Common myeloid progenitor, CD34-positive (primary cell): ENCODE results near the gene CLRN2. TPM values are rescaled to one million over a fixed set of nuclear protein-coding genes. Genes with fewer than 3 reads are reported as not detected.

ENCODE experiments used
- CTCF ChIA-PET: fragments of 350-600 bp; sonication (Branson Sonifier 250); formaldehyde crosslinking; loops from one replicate; lab custom pipeline; 2021; ENCODE audit warnings: antibody characterized with exemption; lab: Charles Lee
- POLR2A ChIA-PET: fragments of 350-600 bp; sonication (Branson Sonifier 250); formaldehyde crosslinking; loops from one replicate; lab custom pipeline; 2021; ENCODE audit warnings: antibody characterized with exemption; lab: Charles Lee
- DNase-seq, 3 donors: peaks; one replicate each; pipeline versions ENCODE4 v3.0.0 to v3.0.0-alpha.2; 2013
- H3K27ac ChIP-seq, 2 experiments: 1 replicate in 1 of 2; 2 replicates in 1 of 2; pipeline ENCODE4 v1.7.0; 2013; ENCODE audit warnings: inconsistent platforms in 2 of 2, low read length in 2 of 2, mild to moderate bottlenecking in 2 of 2, low read depth in 1 of 2, moderate library complexity in 1 of 2; ENCODE audit not compliant: severe bottlenecking in 2 of 2, insufficient read depth in 1 of 2, poor library complexity in 1 of 2
- H3K27me3 ChIP-seq, 5 experiments: replicated peaks in 2 of 5; 1 replicate in 3 of 5; 2 replicates in 2 of 5; pipeline versions ENCODE4 v1.6.1 to v1.7.0; 2013; ENCODE audit warnings: low read length in 4 of 5, mild to moderate bottlenecking in 2 of 5, moderate library complexity in 2 of 5, inconsistent platforms in 1 of 5; ENCODE audit not compliant: insufficient read depth in 5 of 5, control insufficient read depth in 4 of 5
- H3K36me3 ChIP-seq, 4 experiments: 1 replicate in 2 of 4; 2 replicates in 2 of 4; pipeline versions ENCODE4 v1.6.1 to v1.7.0; 2013; ENCODE audit warnings: low read length in 3 of 4, control low read depth in 1 of 4, mild to moderate bottlenecking in 1 of 4; ENCODE audit not compliant: control insufficient read depth in 4 of 4, insufficient read depth in 4 of 4
- H3K4me1 ChIP-seq, 4 experiments: 1 replicate in 3 of 4; 2 replicates in 1 of 4; pipeline versions ENCODE4 v1.6.1 to v1.7.1; 2013; ENCODE audit warnings: low read length in 3 of 4, mild to moderate bottlenecking in 3 of 4, control low read depth in 1 of 4, inconsistent platforms in 1 of 4, moderate library complexity in 1 of 4; ENCODE audit not compliant: control insufficient read depth in 4 of 4, insufficient read depth in 4 of 4; ENCODE audit errors: control extremely low read depth in 1 of 4
- H3K4me3 ChIP-seq, 7 experiments: 1 replicate in 4 of 7; 2 replicates in 3 of 7; pipeline versions ENCODE4 v1.5.1 to v1.7.0; 2013; ENCODE audit warnings: mild to moderate bottlenecking in 7 of 7, low read length in 6 of 7, moderate library complexity in 6 of 7, inconsistent platforms in 2 of 7, low read depth in 2 of 7, control low read depth in 1 of 7; ENCODE audit not compliant: insufficient read depth in 4 of 7, control insufficient read depth in 1 of 7; ENCODE audit errors: extremely low read depth in 1 of 7
- H3K9me3 ChIP-seq, 5 experiments: 1 replicate in 4 of 5; 2 replicates in 1 of 5; pipeline versions ENCODE4 v1.6.1 to v1.7.1; 2013; ENCODE audit warnings: low read length in 4 of 5, mild to moderate bottlenecking in 2 of 5, inconsistent platforms in 1 of 5, low read depth in 1 of 5, moderate library complexity in 1 of 5; ENCODE audit not compliant: control insufficient read depth in 4 of 5, insufficient read depth in 2 of 5; ENCODE audit errors: control extremely low read depth in 1 of 5
- WGBS: methylation state at CpG from one replicate; pipeline ENCODE4 v1.1.5; 2013; ENCODE audit not compliant: insufficient coverage; 5-methylcytosine and 5-hydroxymethylcytosine counted together
- polyA plus RNA-seq: library from polyadenylated mRNA; unstranded; fragments of 120-200 nt; gene quantifications from one replicate; pipeline ENCODE4 v1.2.1, GENCODE V29; 2013

Gene CLRN2
- not detected for polyA plus RNA-seq

- Histone ChIP-seq H3K36me3 (peaks cover 0 to 6% (median 0%) of the 10 kb centered on the region in 4 experiments), H3K27me3 (peaks cover 0 to 3% (median 0%) of the 10 kb centered on the region in 5 experiments), H3K4me3 (no peak within 1 kb of the TSS), H3K27ac (no peak within 1 kb of the TSS), H3K9me3 (no peaks in the 10 kb centered on the region), H3K4me1 (peaks cover 9 to 23% (median 19%) of the 10 kb centered on the region in 4 experiments)
- ChIA-PET CTCF (interaction anchor here (1.0 to 4.0 kb wide), 3 partner anchors 8 to 37 kb away, joined by 3 to 20 read pairs (median 3); no protein-coding TSS in a partner anchor), POLR2A (no interaction called here)
- 94% methylated on average over 8 of the region's 9 CpGs for WGBS
- DNase-seq, result no peak
These were observed at the start of gene CLRN2 for GRCh38 chr4:17514865-17515264. CLRN2 (plus strand) TSS chr4:17515165; CDS start chr4:17515267, 102 bp downstream.

- H3K36me3 ChIP-seq, result no peaks in the 10 kb centered on the region
- H3K27ac ChIP-seq, result no peak overlapping the region
- H3K4me3 ChIP-seq, result no peak overlapping the region
- no peaks in the 10 kb centered on the region for H3K4me1 ChIP-seq
- H3K27me3 ChIP-seq, result no peaks in the 10 kb centered on the region
- peak; percentile 24 to 52 (median 49) for DNase-seq
- POLR2A ChIA-PET, result no interaction called here
- 63% methylated on average over 4 of the region's 9 CpGs for WGBS
- CTCF ChIA-PET, result interaction anchor here (0.6 to 5.6 kb wide), 8 partner anchors 15 to 1176 kb away, joined by 3 to 29 read pairs (median 4); no protein-coding TSS in a partner anchor
- no peaks in the 10 kb centered on the region for H3K9me3 ChIP-seq
These were observed 46.2 kb upstream of the CLRN2 start for GRCh38 chr4:17468619-17469221.

GRCh38 chr4:17469931-17470674 lies 44.9 kb upstream of the CLRN2 start:
- ChIA-PET CTCF (interaction anchor here (0.9 to 5.6 kb wide), 5 partner anchors 14 to 194 kb away, joined by 3 to 29 read pairs (median 3); no protein-coding TSS in a partner anchor), POLR2A (no interaction called here)
- 87% methylated on average over 6 of the region's 11 CpGs for WGBS
- Histone ChIP-seq H3K36me3 (no peaks in the 10 kb centered on the region), H3K27ac (no peak overlapping the region), H3K4me3 (no peak overlapping the region), H3K9me3 (no peaks in the 10 kb centered on the region), H3K4me1 (no peaks in the 10 kb centered on the region), H3K27me3 (no peaks in the 10 kb centered on the region)
- no peak for DNase-seq

GRCh38 chr4:17475481-17475880 lies 39.5 kb upstream of the CLRN2 start:
- H3K4me3 ChIP-seq, result no peak overlapping the region
- DNase-seq, result no peak
- CTCF ChIA-PET, result interaction anchor here (0.7 to 2.2 kb wide), 2 partner anchors 18 to 129 kb away, joined by 4 to 6 read pairs; no protein-coding TSS in a partner anchor
- no peaks in the 10 kb centered on the region for H3K27me3 ChIP-seq
- POLR2A ChIA-PET, result no interaction called here
- peaks cover 0 to 6% (median 4%) of the 10 kb centered on the region in 4 experiments for H3K36me3 ChIP-seq
- H3K27ac ChIP-seq, result no peak overlapping the region
- peaks cover 0 to 2% (median 0%) of the 10 kb centered on the region in 5 experiments for H3K9me3 ChIP-seq
- peaks cover 4 to 21% (median 11%) of the 10 kb centered on the region in 4 experiments for H3K4me1 ChIP-seq

GRCh38 chr4:17476853-17477252 lies 38.1 kb upstream of the CLRN2 start:
- Histone ChIP-seq H3K36me3 (peaks cover 6 to 19% (median 11%) of the 10 kb centered on the region in 4 experiments), H3K4me3 (peak overlapping the region in 3 of 7 experiments; percentile 21 to 68 (median 26)), H3K27me3 (no peaks in the 10 kb centered on the region), H3K9me3 (peaks cover 0 to 9% (median 3%) of the 10 kb centered on the region in 5 experiments), H3K27ac (peak overlapping the region; percentile 27 to 73), H3K4me1 (peaks cover 4 to 21% (median 11%) of the 10 kb centered on the region in 4 experiments)
- ChIA-PET POLR2A (no interaction called here), CTCF (interaction anchor here (1.0 kb wide), 1 partner anchor 14 kb away, joined by 3 read pairs; no protein-coding TSS in a partner anchor)
- 14% methylated on average over 1 of the region's 3 CpGs for WGBS
- DNase-seq, result peak; percentile 22 to 85 (median 79)

GRCh38 chr4:17477774-17478472 lies 37.0 kb upstream of the CLRN2 start:
- Histone ChIP-seq H3K4me3 (no peak overlapping the region), H3K36me3 (peaks cover 6 to 29% (median 15%) of the 10 kb centered on the region in 4 experiments)

More at GRCh38 chr4:17477774-17478472, 37.0 kb upstream of the CLRN2 start:
- H3K9me3 ChIP-seq, result peaks cover 0 to 14% (median 5%) of the 10 kb centered on the region in 5 experiments
- peaks cover 4 to 21% (median 11%) of the 10 kb centered on the region in 4 experiments for H3K4me1 ChIP-seq
- WGBS, result 95% methylated on average over 5 of the region's 9 CpGs
- CTCF ChIA-PET, result interaction anchor here (1.4 to 1.6 kb wide), 2 partner anchors 20 to 38 kb away, joined by 3 to 4 read pairs; no protein-coding TSS in a partner anchor
- no peaks in the 10 kb centered on the region for H3K27me3 ChIP-seq
- peak overlapping the region in 1 of 2 experiments; percentile 73 for H3K27ac ChIP-seq
- POLR2A ChIA-PET, result no interaction called here
- DNase-seq, result no peak
